ENCODE results near the gene MOXD1. TPM values are rescaled to one million over a fixed set of nuclear protein-coding genes. Genes with fewer than 3 reads are reported as not detected.

The MOXD1 gene
- total RNA-seq (3.1 TPM), polyA plus RNA-seq (ENCODE audit: insufficient read depth in 1 of 8, insufficient read length in 8 of 8, low replicate concordance in 1 of 8) (10 to 100 TPM in 2 of 8 donors, 1 to 10 TPM in 6; 3.6 to 22.0 (median 6.8) TPM)
- long read RNA-seq, donor 1, partial matches to known transcripts, result 0 of 1 reads
- long read RNA-seq, donor 1, other reads (novel, unspliced or antisense), result 0 of 1 reads
- long read RNA-seq, donor 2, partial matches to known transcripts, result 0 of 1 reads
- long read RNA-seq, donor 2, other reads (novel, unspliced or antisense), result 0 of 1 reads
- long read RNA-seq, donor 3, partial matches to known transcripts, result 0 of 2 reads
- long read RNA-seq, donor 3, other reads (novel, unspliced or antisense), result 0 of 2 reads
- long read RNA-seq, donor 4, partial matches to known transcripts, result 0 of 1 reads
- long read RNA-seq, donor 4, other reads (novel, unspliced or antisense), result 0 of 1 reads
- long read RNA-seq, donor 5, transcript MOXD1-202 (12 exons, 3,059 nt), result major isoform, 5 of 5 reads
- long read RNA-seq, donor 5, partial matches to known transcripts, result 0 of 5 reads
- long read RNA-seq, donor 5, other reads (novel, unspliced or antisense), result 0 of 5 reads
- long read RNA-seq, donor 6, partial matches to known transcripts, result 0 of 4 reads
- long read RNA-seq, donor 6, other reads (novel, unspliced or antisense), result 0 of 4 reads
- long read RNA-seq, donor 7, partial matches to known transcripts, result 0 of 2 reads
- long read RNA-seq, donor 7, other reads (novel, unspliced or antisense), result 0 of 2 reads
- long read RNA-seq, donor 8, partial matches to known transcripts, result 0 of 2 reads
- long read RNA-seq, donor 8, other reads (novel, unspliced or antisense), result 0 of 2 reads
- long read RNA-seq, donor 9, result 0 reads
- long read RNA-seq, donor 10, partial matches to known transcripts, result 0 of 1 reads
- long read RNA-seq, donor 10, other reads (novel, unspliced or antisense), result 0 of 1 reads
- long read RNA-seq, donor 11, partial matches to known transcripts, result 0 of 1 reads
- long read RNA-seq, donor 11, other reads (novel, unspliced or antisense), result 0 of 1 reads

- Histone ChIP-seq H3K9me3 (replicated peaks; ENCODE audit: control insufficient read depth, low read depth, low read length) (no peaks in the 10 kb centered on the region), H3K36me3 (ENCODE audit: control insufficient read depth, insufficient read depth, low read length) (no peaks in the 10 kb centered on the region), H3K27ac (ENCODE audit: low read length) (no peak within 1 kb of the TSS), H3K4me1 (ENCODE audit: control insufficient read depth, insufficient read depth, low read length) (peaks cover 7% of the 10 kb centered on the region), H3K27me3 (ENCODE audit: control insufficient read depth, insufficient read depth, low read length) (peaks cover 23% of the 10 kb centered on the region), H3K4me3 (ENCODE audit: low read length) (peak within 1 kb of the TSS; percentile 64)
- peak; percentile 62 for DNase-seq
- under 1% methylated on average over 87 of the region's 87 CpGs for WGBS (ENCODE audit: insufficient coverage)
Observed at GRCh38 chr6:132400883-132401617, at the start of gene MOXD1. Gene MOXD1 (minus strand): TSS chr6:132401475. CDS start chr6:132401426, 49 bp downstream.

GRCh38 chr6:132446855-132447241, 45.6 kb upstream of the MOXD1 start:
- Histone ChIP-seq H3K4me1 (ENCODE audit: control insufficient read depth, insufficient read depth, low read length) (no peaks in the 10 kb centered on the region), H3K9me3 (replicated peaks; ENCODE audit: control insufficient read depth, low read depth, low read length) (no peaks in the 10 kb centered on the region), H3K36me3 (ENCODE audit: control insufficient read depth, insufficient read depth, low read length) (no peaks in the 10 kb centered on the region), H3K27me3 (ENCODE audit: control insufficient read depth, insufficient read depth, low read length) (no peaks in the 10 kb centered on the region), H3K4me3 (ENCODE audit: low read length) (no peak overlapping the region), H3K27ac (ENCODE audit: low read length) (no peak overlapping the region)
- DNase-seq, result no peak
- WGBS (ENCODE audit: insufficient coverage), result 100% methylated on average over 2 of the region's 5 CpGs

GRCh38 chr6:132446141-132446854, 45.0 kb upstream of the MOXD1 start:
- Histone ChIP-seq H3K27me3 (ENCODE audit: control insufficient read depth, insufficient read depth, low read length) (no peaks in the 10 kb centered on the region), H3K4me1 (ENCODE audit: control insufficient read depth, insufficient read depth, low read length) (no peaks in the 10 kb centered on the region), H3K27ac (ENCODE audit: low read length) (no peak overlapping the region), H3K9me3 (replicated peaks; ENCODE audit: control insufficient read depth, low read depth, low read length) (no peaks in the 10 kb centered on the region), H3K36me3 (ENCODE audit: control insufficient read depth, insufficient read depth, low read length) (no peaks in the 10 kb centered on the region), H3K4me3 (ENCODE audit: low read length) (no peak overlapping the region)
- WGBS (ENCODE audit: insufficient coverage), result no CpG with 5 or more reads among the region's 4 CpGs
- no peak for DNase-seq

- H3K9me3 ChIP-seq (replicated peaks; ENCODE audit: control insufficient read depth, low read depth, low read length), result no peaks in the 10 kb centered on the region
Observed at GRCh38 chr6:132445201-132445951, 44.1 kb upstream of the MOXD1 start.

GRCh38 chr6:132443206-132443605, 41.9 kb upstream of the MOXD1 start:
- Histone ChIP-seq H3K9me3 (replicated peaks; ENCODE audit: control insufficient read depth, low read depth, low read length) (no peaks in the 10 kb centered on the region), H3K36me3 (ENCODE audit: control insufficient read depth, insufficient read depth, low read length) (no peaks in the 10 kb centered on the region), H3K27me3 (ENCODE audit: control insufficient read depth, insufficient read depth, low read length) (no peaks in the 10 kb centered on the region), H3K27ac (ENCODE audit: low read length) (no peak overlapping the region), H3K4me3 (ENCODE audit: low read length) (no peak overlapping the region), H3K4me1 (ENCODE audit: control insufficient read depth, insufficient read depth, low read length) (no peaks in the 10 kb centered on the region)
- no peak for DNase-seq

More at GRCh38 chr6:132445201-132445951, 44.1 kb upstream of the MOXD1 start:
- Histone ChIP-seq H3K4me3 (ENCODE audit: low read length) (no peak overlapping the region), H3K4me1 (ENCODE audit: control insufficient read depth, insufficient read depth, low read length) (no peaks in the 10 kb centered on the region), H3K27me3 (ENCODE audit: control insufficient read depth, insufficient read depth, low read length) (no peaks in the 10 kb centered on the region), H3K27ac (ENCODE audit: low read length) (no peak overlapping the region), H3K36me3 (ENCODE audit: control insufficient read depth, insufficient read depth, low read length) (no peaks in the 10 kb centered on the region)
- 100% methylated on average over 1 of the region's 3 CpGs for WGBS (ENCODE audit: insufficient coverage)
- no peak for DNase-seq

- Histone ChIP-seq H3K4me1 (ENCODE audit: control insufficient read depth, insufficient read depth, low read length) (no peaks in the 10 kb centered on the region), H3K9me3 (replicated peaks; ENCODE audit: control insufficient read depth, low read depth, low read length) (no peaks in the 10 kb centered on the region), H3K27me3 (ENCODE audit: control insufficient read depth, insufficient read depth, low read length) (no peaks in the 10 kb centered on the region), H3K36me3 (ENCODE audit: control insufficient read depth, insufficient read depth, low read length) (no peaks in the 10 kb centered on the region), H3K4me3 (ENCODE audit: low read length) (no peak overlapping the region), H3K27ac (ENCODE audit: low read length) (no peak overlapping the region)
- WGBS (ENCODE audit: insufficient coverage), result 60% methylated on average over 2 of the region's 2 CpGs
- DNase-seq, result no peak
Observed at GRCh38 chr6:132430110-132430509, 28.8 kb upstream of the MOXD1 start.

- 61% methylated on average over 4 of the region's 5 CpGs for WGBS (ENCODE audit: insufficient coverage)
- peaks cover 5% of the 10 kb centered on the region for H3K9me3 ChIP-seq (replicated peaks; ENCODE audit: control insufficient read depth, low read depth, low read length)
- H3K36me3 ChIP-seq (ENCODE audit: control insufficient read depth, insufficient read depth, low read length), result no peaks in the 10 kb centered on the region
- no peaks in the 10 kb centered on the region for H3K4me1 ChIP-seq (ENCODE audit: control insufficient read depth, insufficient read depth, low read length)
- H3K4me3 ChIP-seq (ENCODE audit: low read length), result no peak overlapping the region
- no peak for DNase-seq
- no peaks in the 10 kb centered on the region for H3K27me3 ChIP-seq (ENCODE audit: control insufficient read depth, insufficient read depth, low read length)
- no peak overlapping the region for H3K27ac ChIP-seq (ENCODE audit: low read length)
Observed at GRCh38 chr6:132425176-132425575, 23.9 kb upstream of the MOXD1 start.

- Histone ChIP-seq H3K9me3 (replicated peaks; ENCODE audit: control insufficient read depth, low read depth, low read length) (peaks cover 5% of the 10 kb centered on the region), H3K27ac (ENCODE audit: low read length) (no peak overlapping the region), H3K27me3 (ENCODE audit: control insufficient read depth, insufficient read depth, low read length) (no peaks in the 10 kb centered on the region), H3K36me3 (ENCODE audit: control insufficient read depth, insufficient read depth, low read length) (no peaks in the 10 kb centered on the region), H3K4me3 (ENCODE audit: low read length) (no peak overlapping the region), H3K4me1 (ENCODE audit: control insufficient read depth, insufficient read depth, low read length) (no peaks in the 10 kb centered on the region)
- DNase-seq, result no peak
- no CpG with 5 or more reads among the region's 3 CpGs for WGBS (ENCODE audit: insufficient coverage)
Observed at GRCh38 chr6:132423839-132424238, 22.6 kb upstream of the MOXD1 start.
